Activated CD4-positive, alpha-beta T cell treated with anti-CD3 and anti-CD28 coated beads, Interleukin-2, amount 50 U/mL, for 24 hours (primary cell): ENCODE measurements around the gene TMEM255B.
"Not testable (repeated sequence)": the region's sequence is repeated elsewhere in the genome, so short reads cannot be mapped to it uniquely, and the experiment has no call there.

Experiments
- DNase-seq, 2 donors: peaks; one replicate each; pipeline ENCODE4 v3.0.0-alpha.2; 2020; ENCODE audit warnings: low read depth in 1 of 2, low spot score in 1 of 2

Gene TMEM255B

GRCh38 chr13:113785051-113786010, 26.3 kb downstream of the TMEM255B start:
- no peak for DNase-seq

- no peak for DNase-seq
Measured at GRCh38 chr13:113786262-113786841, 27.3 kb downstream of the TMEM255B start.

- no peak for DNase-seq
Measured at GRCh38 chr13:113787694-113788093, 28.7 kb downstream of the TMEM255B start.

GRCh38 chr13:113788413-113789135, 29.5 kb downstream of the TMEM255B start:
- no peak for DNase-seq

- no peak for DNase-seq
Measured at GRCh38 chr13:113789167-113789566, 30.1 kb downstream of the TMEM255B start.

- not testable (repeated sequence) for DNase-seq
Measured at GRCh38 chr13:113789931-113790330, 30.9 kb downstream of the TMEM255B start.

GRCh38 chr13:113791226-113791625, 32.2 kb downstream of the TMEM255B start:
- DNase-seq = no peak

GRCh38 chr13:113791761-113792160, 32.7 kb downstream of the TMEM255B start:
- no peak for DNase-seq

- no peak for DNase-seq
Measured at GRCh38 chr13:113792236-113792770, 33.3 kb downstream of the TMEM255B start.

- DNase-seq = no peak
Measured at GRCh38 chr13:113792886-113793717, 34.1 kb downstream of the TMEM255B start.

- DNase-seq = no peak
Measured at GRCh38 chr13:113793718-113794085, 34.7 kb downstream of the TMEM255B start.

- DNase-seq = no peak
Measured at GRCh38 chr13:113794086-113794485, 35.1 kb downstream of the TMEM255B start.

GRCh38 chr13:113794764-113795173, 35.7 kb downstream of the TMEM255B start:
- DNase-seq = no peak

- not testable (repeated sequence) for DNase-seq
Measured at GRCh38 chr13:113795362-113795761, 36.3 kb downstream of the TMEM255B start.

- DNase-seq = no peak
Measured at GRCh38 chr13:113796211-113796963, 37.4 kb downstream of the TMEM255B start.

GRCh38 chr13:113796964-113797676, 38.1 kb downstream of the TMEM255B start:
- no peak for DNase-seq

GRCh38 chr13:113798200-113798811, 39.3 kb downstream of the TMEM255B start:
- no peak for DNase-seq

- no peak for DNase-seq
Measured at GRCh38 chr13:113800576-113800926, 41.5 kb downstream of the TMEM255B start.
